KG1 (cell line): ENCODE results near the gene CCM2.

Source experiments
- DNase-seq: peaks from one replicate; lab custom pipeline; 2025; lab: John Stamatoyannopoulos, UW

The CCM2 gene

DNA sequence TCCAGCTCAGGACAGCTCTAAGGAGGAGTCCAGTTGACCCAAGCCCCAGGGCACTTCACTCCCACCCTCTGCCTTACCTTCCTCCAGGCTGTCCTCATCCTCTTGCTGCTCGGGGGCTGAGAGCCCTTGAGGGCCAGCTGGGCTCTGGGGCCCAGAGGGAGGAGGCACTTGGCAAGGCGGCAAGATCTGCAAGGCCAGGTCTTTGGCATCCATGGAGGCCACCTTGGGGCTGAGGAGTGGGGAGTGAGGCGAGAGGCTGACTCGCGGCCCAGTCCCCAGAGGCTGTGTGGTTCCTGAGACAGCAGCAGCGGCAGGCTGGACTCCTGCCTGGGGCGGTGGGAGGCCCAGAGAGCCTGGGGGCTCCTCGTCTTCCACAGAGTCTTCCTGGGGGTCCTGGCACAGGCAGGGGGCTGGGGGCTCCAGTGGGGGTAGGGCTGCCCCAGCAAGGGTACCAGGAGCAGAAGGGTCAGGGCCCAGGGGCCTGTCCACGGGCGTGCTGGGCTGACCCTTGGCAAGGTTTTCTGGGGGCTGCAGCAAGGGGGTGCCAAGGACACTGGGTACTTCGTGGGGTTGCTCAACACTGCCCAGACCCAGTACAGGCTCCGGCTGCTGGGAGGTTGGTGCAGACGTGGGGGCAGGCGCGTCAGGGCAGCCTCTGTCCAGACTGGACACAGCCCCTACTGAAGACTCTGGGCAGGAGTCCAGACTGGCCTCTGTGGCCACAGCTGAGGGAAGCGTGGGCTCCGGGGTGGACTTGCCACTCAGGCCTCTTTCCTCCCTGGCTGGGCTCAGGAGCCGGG is 82.2 kb downstream of the CCM2 start:
- DNase-seq = no peak

DNA sequence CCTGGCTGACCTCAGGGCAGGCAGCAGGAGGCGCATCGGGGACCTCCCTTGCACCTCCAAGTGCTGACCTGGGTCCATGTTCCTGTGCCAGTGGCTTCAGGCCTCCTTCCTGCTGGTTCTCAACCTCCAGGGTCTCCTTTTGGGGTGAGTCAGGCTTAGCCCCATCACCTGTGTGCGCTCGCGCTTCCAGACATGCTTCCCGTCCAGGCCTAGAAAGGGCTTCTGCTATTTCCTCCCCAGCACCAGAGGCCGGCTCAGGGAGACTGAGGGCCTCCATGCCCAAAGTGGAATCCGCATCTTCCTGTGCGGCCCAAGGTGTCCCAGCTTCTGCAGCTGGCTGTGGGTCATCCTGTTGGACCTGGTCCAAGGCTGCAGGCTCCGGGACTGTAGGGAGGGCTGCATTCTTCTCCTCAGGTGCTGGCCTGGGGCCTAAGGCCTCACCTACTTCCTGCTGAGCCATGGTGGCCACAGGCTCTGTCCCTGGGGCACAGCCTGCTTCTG is 82.9 kb downstream of the CCM2 start:
- no peak for DNase-seq

- DNase-seq = no peak
These were observed 84.3 kb downstream of the CCM2 start for GRCh38 chr7:45084336-45084735.

- DNase-seq = no peak
These were observed 85.1 kb downstream of the CCM2 start for GRCh38 chr7:45084901-45085618.

GRCh38 chr7:45085619-45086200 is 85.7 kb downstream of the CCM2 start:
- no peak for DNase-seq

DNA sequence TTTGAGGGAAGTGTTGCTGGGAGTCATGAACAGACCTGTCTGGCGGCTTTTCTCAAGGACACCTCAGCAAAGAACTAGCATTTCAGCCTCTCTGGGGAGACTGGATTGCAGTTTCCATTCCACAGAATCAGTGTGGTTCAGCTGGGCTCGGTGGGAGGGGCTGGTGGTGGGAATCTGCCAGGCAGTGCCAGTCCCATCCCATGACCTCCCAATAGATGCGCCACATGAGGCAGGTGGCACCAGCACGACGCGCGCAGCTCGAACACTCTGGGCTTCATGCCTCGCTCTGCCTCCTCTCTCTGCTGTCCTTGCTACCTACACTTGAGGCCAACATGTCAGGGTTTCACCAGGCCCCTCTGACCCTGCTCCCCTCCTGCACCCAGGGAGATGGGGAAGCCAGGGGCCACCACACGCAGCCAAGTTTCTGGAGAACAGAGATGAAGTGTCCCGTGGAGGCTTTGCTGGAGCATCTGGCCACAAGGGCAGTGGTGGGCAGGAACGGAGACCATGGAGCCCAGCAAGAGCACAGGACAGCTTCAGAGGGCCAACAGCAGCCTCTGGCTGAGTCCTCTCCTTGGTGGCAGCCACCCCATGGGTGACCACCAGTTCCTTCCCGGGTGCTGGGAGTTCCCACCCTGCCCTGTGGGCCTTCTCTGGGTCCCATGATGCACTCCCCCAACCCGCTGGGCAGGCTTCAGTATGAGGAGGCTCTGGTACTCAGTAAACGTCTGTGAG is 86.5 kb downstream of the CCM2 start:
- no peak for DNase-seq

- DNase-seq = no peak
These were observed 87.5 kb downstream of the CCM2 start for GRCh38 chr7:45087301-45088145.

- no peak for DNase-seq
These were observed 88.2 kb downstream of the CCM2 start for GRCh38 chr7:45088146-45088701.

DNA sequence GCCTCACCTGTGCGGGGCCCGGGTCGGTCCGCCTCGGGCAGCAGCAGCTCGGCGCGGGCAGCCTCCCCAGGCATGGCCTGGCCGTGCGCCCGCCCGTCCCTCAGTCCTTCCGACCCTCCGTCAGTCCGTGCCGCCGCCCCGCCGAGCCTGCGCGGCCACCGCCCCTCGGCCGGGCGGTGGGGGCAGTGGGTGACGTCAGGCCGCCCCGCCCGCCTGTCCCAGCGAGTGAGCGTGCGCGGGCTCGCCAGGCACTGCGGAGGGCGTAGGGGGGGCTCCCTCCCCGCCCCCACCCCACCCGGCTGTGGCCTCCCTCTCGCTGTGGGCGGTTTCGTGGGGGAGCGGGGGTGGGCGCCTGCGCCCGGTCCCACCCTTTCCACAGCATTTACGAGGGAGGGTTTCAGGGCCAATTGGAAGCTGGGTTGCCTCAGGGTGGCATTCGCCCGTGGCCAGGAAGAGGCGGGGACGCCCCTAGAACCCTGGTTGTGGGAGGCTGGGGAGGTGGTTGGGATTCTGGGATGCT is 88.9 kb downstream of the CCM2 start, which contains the start of gene NACAD:
Gene NACAD, minus strand, starts transcription at position 149 of the 520 bp plus-strand sequence. Its CDS starts 75 bp downstream, at position 74.
- DNase-seq = no peak

- DNase-seq = no peak
These were observed 89.4 kb downstream of the CCM2 start for GRCh38 chr7:45089341-45089891.

- no peak for DNase-seq
These were observed 92.3 kb downstream of the CCM2 start for GRCh38 chr7:45092100-45092930.

- DNase-seq = no peak
These were observed 92.9 kb downstream of the CCM2 start for GRCh38 chr7:45092931-45093235.

- no peak for DNase-seq
These were observed 99.2 kb downstream of the CCM2 start for GRCh38 chr7:45098983-45099839.

DNA sequence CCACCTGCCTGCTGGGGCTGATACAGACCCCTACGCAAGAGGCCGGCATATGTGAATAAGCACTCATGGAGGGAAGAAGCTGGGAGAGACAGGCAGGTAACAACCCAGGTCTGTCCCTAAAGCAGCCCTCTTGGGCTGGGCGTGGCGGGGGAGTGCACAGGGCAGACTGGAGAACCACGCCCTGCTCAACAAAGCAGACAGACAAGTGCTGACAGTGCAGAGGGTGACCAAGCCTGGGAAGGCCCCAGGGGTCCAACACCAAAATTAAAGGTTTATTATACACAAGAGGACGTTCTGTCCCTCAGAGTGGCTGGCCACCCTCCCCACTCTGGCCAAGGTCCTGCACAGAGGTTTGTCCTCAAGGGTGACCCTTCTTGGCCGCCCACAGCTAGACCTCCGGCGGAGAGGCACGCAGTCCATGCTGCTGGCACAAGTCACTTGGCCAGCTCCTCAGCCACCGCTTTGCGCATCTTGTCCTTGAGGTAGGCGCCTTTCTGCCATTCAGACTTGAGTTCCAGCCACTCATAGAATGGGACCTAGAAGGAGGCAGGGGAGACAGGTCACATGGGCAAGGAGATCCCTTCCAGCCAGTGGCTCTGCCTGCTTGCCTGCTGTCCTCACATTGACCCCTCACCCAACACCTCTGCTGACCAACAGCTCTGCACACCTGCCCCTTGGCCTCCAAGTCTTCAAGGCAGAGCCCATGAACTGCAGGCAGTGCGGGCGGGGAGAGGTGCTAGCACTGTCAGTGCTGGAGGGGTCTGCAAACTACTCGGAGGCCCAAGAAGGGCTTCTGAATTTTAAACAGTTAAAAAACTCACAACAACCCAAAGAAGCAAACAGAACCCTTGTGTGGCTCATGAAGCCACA is 100.1 kb downstream of the CCM2 start:
- no peak for DNase-seq

DNA sequence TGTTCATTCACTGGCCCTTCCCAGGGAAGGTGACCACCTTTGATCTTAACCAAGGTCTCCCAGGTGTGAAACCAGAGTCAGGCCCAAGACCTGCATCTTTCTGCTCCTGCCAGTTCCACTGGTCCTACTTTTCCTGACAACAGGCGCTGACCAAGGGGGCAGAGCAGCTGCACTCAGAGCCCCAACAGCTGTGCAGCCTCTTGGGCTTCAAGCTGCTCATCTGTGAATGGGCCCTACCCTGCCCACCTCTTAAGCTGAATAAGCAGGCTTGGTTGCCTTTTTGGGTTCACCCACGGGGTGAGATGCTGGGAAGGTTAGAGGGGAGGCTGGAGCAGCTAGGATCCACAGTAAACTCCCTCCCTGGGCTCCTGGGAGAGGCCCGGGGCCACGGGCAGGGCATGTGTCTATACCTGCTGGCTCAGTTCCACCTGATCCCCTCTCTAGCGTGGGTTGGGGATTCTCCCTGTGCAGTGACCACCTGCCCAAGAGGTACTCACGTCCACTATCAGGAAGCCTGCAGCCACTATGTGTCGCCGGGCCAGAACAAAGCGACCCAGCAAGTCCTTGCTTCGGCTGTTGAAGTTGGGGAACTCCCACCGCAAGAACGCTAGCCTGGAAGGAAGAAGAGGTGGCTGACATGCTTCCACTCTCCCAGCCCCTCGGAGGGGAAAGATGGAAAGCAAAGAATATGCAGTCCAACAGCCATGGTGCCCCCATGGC is 100.9 kb downstream of the CCM2 start:
- no peak for DNase-seq

- no peak for DNase-seq
These were observed 101.7 kb downstream of the CCM2 start for GRCh38 chr7:45101748-45102147.
